ENCODE data around the gene CCT4.

CCT4 gene

GRCh38 chr2:61924895-61925663, 36.6 kb upstream of the CCT4 start (continued):
- TF ChIP-seq REST (tag by site-specific recombination; IDR thresholded peaks at IDR 0.05) = no peak
- no peak for TF ChIP-seq ZNF660 (tag by site-specific recombination; IDR thresholded peaks at IDR 0.05)
- TF ChIP-seq ZNF624 (tag by site-specific recombination; IDR thresholded peaks at IDR 0.05) = no peak
- TF ChIP-seq ZNF510 (tag by site-specific recombination; IDR thresholded peaks at IDR 0.05; ENCODE audit: insufficient replicate concordance) = no peak
- TF ChIP-seq PATZ1 (tag by site-specific recombination; IDR thresholded peaks at IDR 0.05) = no peak
- TF ChIP-seq ZNF548 (tag by site-specific recombination; IDR thresholded peaks at IDR 0.05) = no peak
- no peak for TF ChIP-seq ZNF555 (tag by site-specific recombination; conservative IDR thresholded peaks at IDR 0.05)
- TF ChIP-seq YY2 (tag by site-specific recombination; IDR thresholded peaks at IDR 0.05) = no peak
- TF ChIP-seq KLF17 (tag by site-specific recombination; IDR thresholded peaks at IDR 0.05) = no peak
- 0 out of 2 replicates have a peak, but pooled peaks have one; percentile 38 for TF ChIP-seq ZNF398 (tag by site-specific recombination; IDR thresholded peaks at IDR 0.05)
- TF ChIP-seq ZNF184 (tag by site-specific recombination; IDR thresholded peaks at IDR 0.05) = no peak
- TF ChIP-seq ZNF626 (tag by site-specific recombination; IDR thresholded peaks at IDR 0.05) = no peak
- TF ChIP-seq ZFHX2 (tag by site-specific recombination; conservative IDR thresholded peaks at IDR 0.05) = 0 out of 2 replicates have a peak, but pooled peaks have one; percentile 14
- no peak for TF ChIP-seq ZSCAN4 (tag by site-specific recombination; IDR thresholded peaks at IDR 0.05)
- no peak for TF ChIP-seq KLF8 (tag by site-specific recombination; IDR thresholded peaks at IDR 0.05)
- TF ChIP-seq ZBTB26 (tag by site-specific recombination; optimal IDR thresholded peaks at IDR 0.05) = no peak
- TF ChIP-seq ZNF26 (tag by site-specific recombination; IDR thresholded peaks at IDR 0.05) = no peak

Data from HEK293 (cell line).